ENCODE measurements around the gene CEP192. TPM values are rescaled to one million over a fixed set of nuclear protein-coding genes. Genes with fewer than 3 reads are reported as not detected.
A peak's percentile ranks its signal among the peaks of the same experiment; 100 is the strongest.

CEP192 gene
- total RNA-seq, 1 donor from 2014 or later, result 25.6 TPM

DNA sequence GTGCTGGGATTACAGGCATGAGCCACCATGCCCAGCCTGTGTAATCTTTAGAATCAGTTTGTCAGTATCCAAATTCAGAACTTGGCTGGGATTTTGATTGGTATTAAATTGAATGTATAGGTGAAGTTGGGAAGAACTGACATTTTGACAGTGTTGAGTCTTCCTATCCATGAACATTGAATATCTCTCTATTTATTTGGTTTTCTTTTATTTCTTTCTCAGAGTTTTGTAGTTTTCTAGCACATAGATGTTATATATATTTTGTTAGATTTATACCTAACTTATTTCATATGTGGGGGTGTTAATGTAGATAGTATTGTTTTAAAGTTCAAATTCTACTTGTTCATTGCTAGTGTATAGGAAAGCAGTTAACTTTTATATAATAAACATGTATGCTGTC lies 31.5 kb downstream of the CEP192 start:
- no peak overlapping the region for H3K27ac ChIP-seq (replicated peaks)

GRCh38 chr18:13025233-13025632 lies 34.1 kb downstream of the CEP192 start:
- H3K27me3 ChIP-seq (ENCODE audit: low read depth), result no peaks in the 10 kb centered on the region
- intact Hi-C loops (cut with micrococcal nuclease), result no loop called here
- peaks cover 11% of the 10 kb centered on the region for H3K9me3 ChIP-seq (replicated peaks)
- TF ChIP-seq, protein P1, sequence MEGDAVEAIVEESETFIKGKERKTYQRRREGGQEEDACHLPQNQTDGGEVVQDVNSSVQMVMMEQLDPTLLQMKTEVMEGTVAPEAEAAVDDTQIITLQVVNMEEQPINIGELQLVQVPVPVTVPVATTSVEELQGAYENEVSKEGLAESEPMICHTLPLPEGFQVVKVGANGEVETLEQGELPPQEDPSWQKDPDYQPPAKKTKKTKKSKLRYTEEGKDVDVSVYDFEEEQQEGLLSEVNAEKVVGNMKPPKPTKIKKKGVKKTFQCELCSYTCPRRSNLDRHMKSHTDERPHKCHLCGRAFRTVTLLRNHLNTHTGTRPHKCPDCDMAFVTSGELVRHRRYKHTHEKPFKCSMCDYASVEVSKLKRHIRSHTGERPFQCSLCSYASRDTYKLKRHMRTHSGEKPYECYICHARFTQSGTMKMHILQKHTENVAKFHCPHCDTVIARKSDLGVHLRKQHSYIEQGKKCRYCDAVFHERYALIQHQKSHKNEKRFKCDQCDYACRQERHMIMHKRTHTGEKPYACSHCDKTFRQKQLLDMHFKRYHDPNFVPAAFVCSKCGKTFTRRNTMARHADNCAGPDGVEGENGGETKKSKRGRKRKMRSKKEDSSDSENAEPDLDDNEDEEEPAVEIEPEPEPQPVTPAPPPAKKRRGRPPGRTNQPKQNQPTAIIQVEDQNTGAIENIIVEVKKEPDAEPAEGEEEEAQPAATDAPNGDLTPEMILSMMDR (IDR thresholded peaks at IDR 0.05; ENCODE audit: borderline replicate concordance), result no peak
- H3K27ac ChIP-seq (replicated peaks), result no peak overlapping the region
- DNase-seq, result no peak
- peaks cover 32% of the 10 kb centered on the region for H3K4me1 ChIP-seq
- peaks cover 43% of the 10 kb centered on the region for H3K36me3 ChIP-seq
- H3K4me3 ChIP-seq, result no peak overlapping the region

More for the DNA sequence above, 31.5 kb downstream of the CEP192 start:
- Histone ChIP-seq H3K4me1 (peaks cover 25% of the 10 kb centered on the region), H3K27me3 (ENCODE audit: low read depth) (no peaks in the 10 kb centered on the region), H3K36me3 (peaks cover 60% of the 10 kb centered on the region), H3K4me3 (no peak overlapping the region), H3K9me3 (replicated peaks) (peaks cover 11% of the 10 kb centered on the region)
- DNase-seq, result no peak
- TF ChIP-seq, protein P1 (IDR thresholded peaks at IDR 0.05; ENCODE audit: borderline replicate concordance), result no peak
- intact Hi-C loops (cut with micrococcal nuclease), result no loop called here

DNA sequence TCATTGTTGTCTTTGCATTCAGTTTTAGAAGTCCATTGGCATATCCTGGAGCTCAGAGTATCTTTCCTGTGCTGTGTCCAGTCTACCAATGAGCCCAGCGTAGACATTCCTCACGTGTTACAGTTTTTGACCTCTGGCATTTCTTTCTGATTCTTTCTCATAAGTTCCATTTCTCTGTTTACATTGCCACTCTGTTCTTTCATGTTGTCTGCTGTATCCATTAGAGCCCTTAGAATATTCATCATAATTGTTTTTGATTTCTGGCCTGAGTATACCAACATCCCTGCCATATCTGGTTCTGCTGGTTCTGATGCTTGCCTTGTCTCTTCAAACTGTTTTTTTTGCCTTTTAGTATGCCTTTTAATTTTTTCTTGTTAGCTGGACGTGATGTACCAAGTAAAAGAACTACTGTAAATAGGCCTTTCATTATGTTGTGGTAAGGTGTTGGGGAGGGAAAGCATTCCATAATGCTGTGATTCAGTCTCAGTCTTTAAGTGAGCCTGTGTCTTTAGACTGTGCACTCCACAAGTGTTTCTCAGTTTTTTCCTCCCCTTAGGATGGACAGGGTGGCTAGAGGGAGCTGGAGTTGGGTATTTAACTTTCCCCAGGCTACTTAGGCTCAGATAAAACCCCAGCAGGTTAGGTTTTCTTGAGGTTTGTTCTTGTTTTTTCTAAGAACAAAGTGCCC lies 35.6 kb downstream of the CEP192 start:
- H3K4me3 ChIP-seq, result no peak overlapping the region
- H3K36me3 ChIP-seq, result peaks cover 40% of the 10 kb centered on the region
- intact Hi-C loops (cut with micrococcal nuclease), result no loop called here

DNA sequence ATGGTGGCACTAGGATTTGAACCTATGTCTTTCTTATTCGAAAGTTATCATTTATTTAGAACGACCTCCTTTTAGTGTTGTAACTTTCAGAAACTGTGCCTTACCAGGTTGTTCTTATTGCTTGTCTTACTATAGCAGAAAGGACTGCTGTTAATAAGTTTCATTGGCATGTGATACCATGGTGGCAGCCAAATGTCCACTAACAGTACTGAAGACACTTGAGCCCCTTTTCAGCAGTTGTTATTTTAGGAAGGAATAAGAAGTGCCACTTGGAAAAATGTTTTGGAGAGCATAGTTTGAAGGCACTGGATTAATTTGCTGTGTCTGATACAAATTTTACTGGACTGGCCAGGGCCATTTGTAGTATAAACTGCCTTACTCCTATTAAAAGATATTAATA lies 37.7 kb downstream of the CEP192 start:
- Histone ChIP-seq H3K27me3 (ENCODE audit: low read depth) (no peaks in the 10 kb centered on the region), H3K4me3 (no peak overlapping the region), H3K36me3 (peaks cover 36% of the 10 kb centered on the region), H3K9me3 (replicated peaks) (no peaks in the 10 kb centered on the region), H3K4me1 (peaks cover 32% of the 10 kb centered on the region), H3K27ac (replicated peaks) (peak overlapping the region; percentile 78)
- intact Hi-C loops (cut with micrococcal nuclease), result no loop called here
- no peak for DNase-seq
- TF ChIP-seq, protein P1 (IDR thresholded peaks at IDR 0.05; ENCODE audit: borderline replicate concordance), result no peak

More for the DNA sequence above, 35.6 kb downstream of the CEP192 start:
- Histone ChIP-seq H3K27me3 (ENCODE audit: low read depth) (no peaks in the 10 kb centered on the region), H3K27ac (replicated peaks) (peak overlapping the region; percentile 78), H3K4me1 (peaks cover 32% of the 10 kb centered on the region), H3K9me3 (replicated peaks) (peaks cover 11% of the 10 kb centered on the region)
- TF ChIP-seq, protein P1 (IDR thresholded peaks at IDR 0.05; ENCODE audit: borderline replicate concordance), result no peak
- no peak for DNase-seq

DNA sequence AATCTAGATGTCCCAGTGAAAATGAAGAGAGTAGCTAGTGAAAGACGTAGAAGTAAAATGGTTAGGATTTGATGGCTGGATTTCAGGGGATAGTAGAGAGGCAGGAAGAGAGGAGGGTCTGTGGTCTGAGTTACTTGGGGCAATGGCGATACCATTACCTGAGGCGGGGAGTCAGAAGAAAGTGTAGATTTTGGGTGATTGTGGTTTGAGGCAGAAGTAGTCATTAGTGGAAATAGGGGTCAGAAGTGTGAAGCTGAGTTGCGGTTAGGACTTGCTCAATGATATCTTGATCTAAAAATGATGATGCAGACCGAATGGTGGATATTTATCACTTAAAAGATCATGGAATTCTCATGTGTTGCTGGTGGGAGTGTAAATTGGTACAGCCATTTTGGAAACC lies 41.0 kb downstream of the CEP192 start:
- Histone ChIP-seq H3K4me1 (peaks cover 23% of the 10 kb centered on the region), H3K27ac (replicated peaks) (no peak overlapping the region), H3K36me3 (peaks cover 41% of the 10 kb centered on the region), H3K27me3 (ENCODE audit: low read depth) (no peaks in the 10 kb centered on the region), H3K4me3 (no peak overlapping the region), H3K9me3 (replicated peaks) (no peaks in the 10 kb centered on the region)
- intact Hi-C loops (cut with micrococcal nuclease), result no loop called here
- TF ChIP-seq, protein P1 (IDR thresholded peaks at IDR 0.05; ENCODE audit: borderline replicate concordance), result no peak
- DNase-seq, result no peak
